Panc1 (cell line): ENCODE measurements around the gene FOXR1. TPM values are rescaled to one million over a fixed set of nuclear protein-coding genes. Genes with fewer than 3 reads are reported as not detected.
A peak's percentile ranks its signal among the peaks of the same experiment; 100 is the strongest.

ENCODE experiments used
- ATAC-seq: fragments of 200-7000 bp; cut with Tn5 transposase; 2 replicates; pipeline ENCODE4 v1.9.1; 2020; ENCODE audit warnings: mild to moderate bottlenecking, moderate library complexity
- BruUV-seq: library from RNA; stranded (reverse); fragments of 400-500 nt; replicated peaks from 2 replicates; lab custom pipeline; 2021; lab: Mats Ljungman, UMichigan
- CTCF ChIA-PET: fragments of 300-600 bp; sonication (Branson Sonifier 250); formaldehyde crosslinking; loops from one replicate; lab custom pipeline; 2022; ENCODE audit warnings: antibody characterized with exemption; lab: Charles Lee
- POLR2A ChIA-PET: fragments of 300-600 bp; sonication (Branson Sonifier 250); formaldehyde crosslinking; loops from one replicate; lab custom pipeline; 2022; ENCODE audit warnings: antibody characterized with exemption; lab: Charles Lee
- DNase-seq: peaks from one replicate; pipeline ENCODE4 v3.0.0-alpha.2; 2010; ENCODE audit warnings: low read depth, low spot score
- H3K27ac ChIP-seq: 2 replicates; pipeline ENCODE4 v1.5.1; 2011; ENCODE audit warnings: mild to moderate bottlenecking, low read length, inconsistent platforms
- H3K27me3 ChIP-seq: fragments of 200-500 bp; sonication (Bioruptor generic); 2 replicates; pipeline ENCODE4 v1.6.0; 2014; ENCODE audit warnings: low read length, inconsistent platforms; ENCODE audit not compliant: control insufficient read depth, insufficient read depth
- H3K36me3 ChIP-seq: fragments of 200-500 bp; sonication (Bioruptor generic); 2 replicates; pipeline ENCODE4 v1.5.1; 2014; ENCODE audit warnings: inconsistent platforms, mild to moderate bottlenecking, low read length, moderate library complexity; ENCODE audit not compliant: control insufficient read depth, insufficient read depth
- H3K4me1 ChIP-seq: 2 replicates; pipeline ENCODE4 v1.5.1; 2011; ENCODE audit warnings: inconsistent platforms, mild to moderate bottlenecking, low read length, moderate library complexity; ENCODE audit not compliant: control insufficient read depth, insufficient read depth
- H3K4me3 ChIP-seq, 2 experiments: 2 replicates each; pipeline ENCODE4 v1.5.1; 2011 to 2012; ENCODE audit warnings: low read depth in 2 of 2, low read length in 2 of 2, mild to moderate bottlenecking in 2 of 2, inconsistent platforms in 1 of 2, moderate library complexity in 1 of 2
- H3K9me3 ChIP-seq: fragments of 200-500 bp; sonication (Bioruptor generic); 2 replicates; pipeline ENCODE4 v1.5.1; 2014; ENCODE audit warnings: low read depth, mild to moderate bottlenecking, inconsistent platforms, low read length, moderate library complexity; ENCODE audit not compliant: control insufficient read depth, insufficient read depth
- POLR2AphosphoS5 ChIP-seq: IDR thresholded peaks from 2 replicates; pipeline ENCODE4 v1.6.1; 2012; ENCODE audit warnings: mild to moderate bottlenecking, low read depth, low read length, moderate library complexity
- SIN3A ChIP-seq: IDR thresholded peaks from 2 replicates; pipeline ENCODE4 v1.6.1; 2012; ENCODE audit warnings: low read depth, mild to moderate bottlenecking, low read length, moderate library complexity, borderline replicate concordance; ENCODE audit not compliant: insufficient read depth
- TCF7L2 ChIP-seq: IDR thresholded peaks from 2 replicates; pipeline ENCODE4 v1.6.1; 2011; ENCODE audit warnings: mild to moderate bottlenecking, low read depth, low read length, inconsistent platforms
- in situ Hi-C: cut with HindIII; loops from 2 replicates; pipeline ENCODE4 v1.10.0; 2016; ENCODE audit warnings: low sequenced_read_pairs, low pct_unique_long_range_greater_than_20kb
- intact Hi-C: fragments of 100-400 bp; cut with micrococcal nuclease; formaldehyde crosslinking; loops from one replicate; pipeline ENCODE4 v1.10.0; 2022; ENCODE audit not compliant: unreplicated experiment
- total RNA-seq: library from RNA; stranded (reverse); gene quantifications from one replicate; pipeline ENCODE4 v1.2.1, GENCODE V29; 2021; ENCODE audit not compliant: unreplicated experiment
- TF ChIP-seq, protein P1 (sequence below), 2 experiments: IDR thresholded peaks; 2 replicates each; pipeline ENCODE4 v1.6.1; 2011 to 2012; ENCODE audit warnings: low read depth in 2 of 2, control low read depth in 1 of 2, low read length in 1 of 2, mild to moderate bottlenecking in 1 of 2, moderate library complexity in 1 of 2; ENCODE audit not compliant: insufficient read depth in 1 of 2
- TF ChIP-seq, protein P2 (sequence below): fragments of 450-650 bp; IDR thresholded peaks from 2 replicates; pipeline ENCODE4 v1.5.1; 2017; ENCODE audit warnings: mild to moderate bottlenecking

Gene FOXR1
- total RNA-seq, 1 experiment from 2014 or later: not detected

DNA sequence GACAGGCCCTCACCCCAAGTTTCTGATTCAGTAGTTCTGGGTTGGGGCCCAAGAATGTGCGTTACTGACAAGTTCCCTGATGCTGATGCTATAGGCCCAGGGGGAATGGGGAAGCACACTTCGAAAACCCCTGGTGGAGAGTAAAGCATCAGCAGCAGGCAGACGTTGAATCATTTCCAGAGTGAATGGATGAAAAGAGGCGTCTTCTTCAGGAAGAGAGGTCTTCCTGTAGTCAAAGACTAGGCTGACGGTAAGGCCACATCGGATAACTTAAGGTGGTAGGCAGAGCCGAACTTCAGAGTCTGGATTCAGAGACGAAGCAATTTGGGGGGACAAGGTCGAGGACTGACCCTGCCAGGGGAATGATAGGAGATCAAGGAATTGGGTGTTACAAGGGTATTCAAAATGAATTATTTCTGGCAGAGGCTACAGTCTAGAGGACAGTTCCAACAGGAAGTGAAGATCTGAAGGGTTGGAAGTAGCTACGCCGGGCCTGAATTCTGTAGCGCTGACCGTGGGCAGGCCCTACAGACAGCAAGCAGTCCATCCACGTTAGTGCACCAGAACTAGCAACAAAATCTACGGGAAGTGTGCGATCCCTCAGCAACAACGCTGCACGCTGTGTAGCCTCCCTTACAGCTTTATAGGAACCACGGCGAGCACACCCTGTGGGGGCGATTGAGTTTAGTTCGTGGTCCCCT, 25.5 kb downstream of the FOXR1 start:
- in situ Hi-C loops: no loop called here
- intact Hi-C loops: no loop called here
- ChIA-PET CTCF (interaction anchor here (1.0 kb wide), 1 partner anchor 8 kb away, joined by 3 read pairs; no protein-coding TSS in a partner anchor), POLR2A (interaction anchor here (0.6 kb wide), 2 partner anchors 47 to 425 kb away, joined by 4 to 8 read pairs; partner anchors contain the start of gene ARCN1)
- TSS peak; percentile 82 for BruUV-seq
- H3K36me3 ChIP-seq: peaks cover 14% of the 10 kb centered on the region
- peak; percentile 16 for ATAC-seq
- H3K27ac ChIP-seq: peak overlapping the region; percentile 83
- peaks cover 16% of the 10 kb centered on the region for H3K4me1 ChIP-seq
- TF ChIP-seq, protein P1, sequence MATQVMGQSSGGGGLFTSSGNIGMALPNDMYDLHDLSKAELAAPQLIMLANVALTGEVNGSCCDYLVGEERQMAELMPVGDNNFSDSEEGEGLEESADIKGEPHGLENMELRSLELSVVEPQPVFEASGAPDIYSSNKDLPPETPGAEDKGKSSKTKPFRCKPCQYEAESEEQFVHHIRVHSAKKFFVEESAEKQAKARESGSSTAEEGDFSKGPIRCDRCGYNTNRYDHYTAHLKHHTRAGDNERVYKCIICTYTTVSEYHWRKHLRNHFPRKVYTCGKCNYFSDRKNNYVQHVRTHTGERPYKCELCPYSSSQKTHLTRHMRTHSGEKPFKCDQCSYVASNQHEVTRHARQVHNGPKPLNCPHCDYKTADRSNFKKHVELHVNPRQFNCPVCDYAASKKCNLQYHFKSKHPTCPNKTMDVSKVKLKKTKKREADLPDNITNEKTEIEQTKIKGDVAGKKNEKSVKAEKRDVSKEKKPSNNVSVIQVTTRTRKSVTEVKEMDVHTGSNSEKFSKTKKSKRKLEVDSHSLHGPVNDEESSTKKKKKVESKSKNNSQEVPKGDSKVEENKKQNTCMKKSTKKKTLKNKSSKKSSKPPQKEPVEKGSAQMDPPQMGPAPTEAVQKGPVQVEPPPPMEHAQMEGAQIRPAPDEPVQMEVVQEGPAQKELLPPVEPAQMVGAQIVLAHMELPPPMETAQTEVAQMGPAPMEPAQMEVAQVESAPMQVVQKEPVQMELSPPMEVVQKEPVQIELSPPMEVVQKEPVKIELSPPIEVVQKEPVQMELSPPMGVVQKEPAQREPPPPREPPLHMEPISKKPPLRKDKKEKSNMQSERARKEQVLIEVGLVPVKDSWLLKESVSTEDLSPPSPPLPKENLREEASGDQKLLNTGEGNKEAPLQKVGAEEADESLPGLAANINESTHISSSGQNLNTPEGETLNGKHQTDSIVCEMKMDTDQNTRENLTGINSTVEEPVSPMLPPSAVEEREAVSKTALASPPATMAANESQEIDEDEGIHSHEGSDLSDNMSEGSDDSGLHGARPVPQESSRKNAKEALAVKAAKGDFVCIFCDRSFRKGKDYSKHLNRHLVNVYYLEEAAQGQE (IDR thresholded peaks at IDR 0.05; ENCODE audit: insufficient read depth in 1 of 2, low read depth in 2 of 2, low read length in 1 of 2): no peak
- TF ChIP-seq POLR2AphosphoS5 (no peak), SIN3A (no peak), TCF7L2 (no peak)
- TF ChIP-seq, protein P2, sequence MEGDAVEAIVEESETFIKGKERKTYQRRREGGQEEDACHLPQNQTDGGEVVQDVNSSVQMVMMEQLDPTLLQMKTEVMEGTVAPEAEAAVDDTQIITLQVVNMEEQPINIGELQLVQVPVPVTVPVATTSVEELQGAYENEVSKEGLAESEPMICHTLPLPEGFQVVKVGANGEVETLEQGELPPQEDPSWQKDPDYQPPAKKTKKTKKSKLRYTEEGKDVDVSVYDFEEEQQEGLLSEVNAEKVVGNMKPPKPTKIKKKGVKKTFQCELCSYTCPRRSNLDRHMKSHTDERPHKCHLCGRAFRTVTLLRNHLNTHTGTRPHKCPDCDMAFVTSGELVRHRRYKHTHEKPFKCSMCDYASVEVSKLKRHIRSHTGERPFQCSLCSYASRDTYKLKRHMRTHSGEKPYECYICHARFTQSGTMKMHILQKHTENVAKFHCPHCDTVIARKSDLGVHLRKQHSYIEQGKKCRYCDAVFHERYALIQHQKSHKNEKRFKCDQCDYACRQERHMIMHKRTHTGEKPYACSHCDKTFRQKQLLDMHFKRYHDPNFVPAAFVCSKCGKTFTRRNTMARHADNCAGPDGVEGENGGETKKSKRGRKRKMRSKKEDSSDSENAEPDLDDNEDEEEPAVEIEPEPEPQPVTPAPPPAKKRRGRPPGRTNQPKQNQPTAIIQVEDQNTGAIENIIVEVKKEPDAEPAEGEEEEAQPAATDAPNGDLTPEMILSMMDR: no peak
- no peak for DNase-seq
- H3K27me3 ChIP-seq: no peaks in the 10 kb centered on the region
- no peaks in the 10 kb centered on the region for H3K9me3 ChIP-seq
- H3K4me3 ChIP-seq: peak overlapping the region; percentile 75 to 91

DNA sequence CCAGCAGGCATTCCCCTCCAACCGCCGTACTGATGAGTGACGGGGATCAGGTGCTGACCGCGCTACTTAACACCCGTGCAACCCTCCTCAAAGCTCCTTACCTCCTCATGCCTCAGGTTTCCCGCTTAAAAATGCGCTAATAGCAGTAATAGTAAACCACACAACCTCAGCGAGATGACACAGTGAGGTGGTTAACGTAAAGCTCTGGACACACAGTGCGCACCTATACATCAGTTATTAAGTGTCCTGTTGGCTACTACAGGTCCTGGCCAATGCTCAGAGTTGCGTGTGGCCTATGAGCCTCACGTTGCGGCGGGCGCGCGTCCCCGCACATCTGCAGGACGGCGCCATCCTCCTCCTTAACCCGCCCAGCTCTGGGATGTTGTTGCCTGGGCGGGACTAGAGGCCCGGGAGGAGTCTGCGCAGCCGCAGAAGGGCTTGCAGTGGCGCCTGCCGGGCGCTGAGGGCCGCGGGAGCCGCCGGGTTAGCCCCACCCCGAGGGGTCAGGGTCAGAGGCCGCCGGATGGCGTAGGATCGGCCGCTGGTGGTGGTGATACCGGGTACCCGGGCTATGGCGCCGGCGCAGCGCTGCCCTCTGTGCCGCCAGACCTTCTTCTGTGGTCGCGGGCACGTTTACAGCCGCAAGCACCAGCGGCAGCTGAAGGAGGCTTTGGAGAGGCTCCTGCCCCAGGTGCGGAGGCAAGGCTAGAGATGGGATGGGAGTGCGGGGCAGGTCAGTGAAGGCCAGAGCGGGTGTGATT, 26.2 kb downstream of the FOXR1 start, which contains the start of gene CENATAC:
Gene CENATAC, plus strand, starts transcription at position 512 of the 761 bp plus-strand sequence. Its CDS starts 60 bp downstream, at position 572.
- in situ Hi-C loops: no loop called here
- Histone ChIP-seq H3K4me1 (peaks cover 16% of the 10 kb centered on the region), H3K27me3 (no peaks in the 10 kb centered on the region), H3K4me3 (peak within 1 kb of the TSS; percentile 75 to 91), H3K9me3 (no peaks in the 10 kb centered on the region), H3K27ac (peak within 1 kb of the TSS; percentile 83), H3K36me3 (peaks cover 14% of the 10 kb centered on the region)
- BruUV-seq: no TSS peak
- POLR2A ChIA-PET: interaction anchor here (0.5 to 0.6 kb wide), 3 partner anchors 14 to 425 kb away, joined by 3 to 8 read pairs (median 4); partner anchors contain the start of gene ARCN1
- peak; percentile 99 for ATAC-seq
- DNase-seq: no peak
- CTCF ChIA-PET: interaction anchor here (0.7 to 1.0 kb wide), 2 partner anchors 9 to 208 kb away, joined by 3 to 15 read pairs; partner anchors contain the start of gene CBL
- TF ChIP-seq TCF7L2: no peak
- TF ChIP-seq, protein P1 (IDR thresholded peaks at IDR 0.05; ENCODE audit: insufficient read depth in 1 of 2, low read depth in 2 of 2, low read length in 1 of 2): no peak
- peak; percentile 97 for TF ChIP-seq POLR2AphosphoS5
- TF ChIP-seq SIN3A: 0 out of 2 replicates have a peak, but pooled peaks have one; percentile 40
- intact Hi-C loops: no loop called here
